ENCODE measurements around the gene TBC1D22A.

TBC1D22A gene

GRCh38 chr22:46801826-46802607 is 39.6 kb downstream of the TBC1D22A start:
- TF ChIP-seq, protein P1, sequence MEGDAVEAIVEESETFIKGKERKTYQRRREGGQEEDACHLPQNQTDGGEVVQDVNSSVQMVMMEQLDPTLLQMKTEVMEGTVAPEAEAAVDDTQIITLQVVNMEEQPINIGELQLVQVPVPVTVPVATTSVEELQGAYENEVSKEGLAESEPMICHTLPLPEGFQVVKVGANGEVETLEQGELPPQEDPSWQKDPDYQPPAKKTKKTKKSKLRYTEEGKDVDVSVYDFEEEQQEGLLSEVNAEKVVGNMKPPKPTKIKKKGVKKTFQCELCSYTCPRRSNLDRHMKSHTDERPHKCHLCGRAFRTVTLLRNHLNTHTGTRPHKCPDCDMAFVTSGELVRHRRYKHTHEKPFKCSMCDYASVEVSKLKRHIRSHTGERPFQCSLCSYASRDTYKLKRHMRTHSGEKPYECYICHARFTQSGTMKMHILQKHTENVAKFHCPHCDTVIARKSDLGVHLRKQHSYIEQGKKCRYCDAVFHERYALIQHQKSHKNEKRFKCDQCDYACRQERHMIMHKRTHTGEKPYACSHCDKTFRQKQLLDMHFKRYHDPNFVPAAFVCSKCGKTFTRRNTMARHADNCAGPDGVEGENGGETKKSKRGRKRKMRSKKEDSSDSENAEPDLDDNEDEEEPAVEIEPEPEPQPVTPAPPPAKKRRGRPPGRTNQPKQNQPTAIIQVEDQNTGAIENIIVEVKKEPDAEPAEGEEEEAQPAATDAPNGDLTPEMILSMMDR (IDR thresholded peaks at IDR 0.05; ENCODE audit: low read depth, low read length): no peak
- DNase-seq (ENCODE audit: low read depth in 2 of 2): no peak
- H3K4me3 ChIP-seq (replicated peaks in 1 of 2; ENCODE audit: low read depth in 2 of 2, low read length in 2 of 2): no peak overlapping the region

- DNase-seq (ENCODE audit: low read depth in 2 of 2): no peak
- no peak overlapping the region for H3K4me3 ChIP-seq (replicated peaks in 1 of 2; ENCODE audit: low read depth in 2 of 2, low read length in 2 of 2)
- TF ChIP-seq, protein P1 (IDR thresholded peaks at IDR 0.05; ENCODE audit: low read depth, low read length): no peak
Measured at GRCh38 chr22:46802608-46803027, 40.2 kb downstream of the TBC1D22A start.

- TF ChIP-seq, protein P1 (IDR thresholded peaks at IDR 0.05; ENCODE audit: low read depth, low read length): peak; percentile 91
- H3K4me3 ChIP-seq (replicated peaks in 1 of 2; ENCODE audit: low read depth in 2 of 2, low read length in 2 of 2): no peak overlapping the region
- peak; percentile 32 to 36 for DNase-seq (ENCODE audit: low read depth in 2 of 2)
Measured at GRCh38 chr22:46803031-46803880, 40.8 kb downstream of the TBC1D22A start.

- H3K4me3 ChIP-seq (replicated peaks in 1 of 2; ENCODE audit: low read depth in 2 of 2, low read length in 2 of 2): no peak overlapping the region
- no peak for DNase-seq (ENCODE audit: low read depth in 2 of 2)
- TF ChIP-seq, protein P1 (IDR thresholded peaks at IDR 0.05; ENCODE audit: low read depth, low read length): no peak
Measured at GRCh38 chr22:46803936-46804335, 41.5 kb downstream of the TBC1D22A start.

DNA sequence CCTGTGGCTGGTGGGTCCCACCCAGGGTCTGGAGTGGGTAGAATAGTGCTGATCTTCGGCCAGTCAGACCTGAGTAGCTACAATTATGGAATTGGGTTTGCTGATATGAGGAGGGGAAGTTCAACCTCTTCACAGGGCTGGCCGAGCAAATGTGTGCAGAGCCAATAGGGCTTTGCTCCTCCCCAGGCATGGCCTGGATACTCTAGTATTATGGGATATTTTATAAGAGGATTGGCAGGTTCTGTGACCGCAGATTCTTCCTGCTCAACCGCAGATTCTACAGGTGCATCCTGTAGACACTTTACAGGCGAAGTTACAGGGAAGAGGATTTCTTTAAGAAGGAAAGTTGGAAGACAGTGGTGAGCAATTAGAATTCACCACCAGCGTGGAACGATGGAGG is 44.3 kb downstream of the TBC1D22A start:
- no peak for DNase-seq (ENCODE audit: low read depth in 2 of 2)
- H3K4me3 ChIP-seq (replicated peaks in 1 of 2; ENCODE audit: low read depth in 2 of 2, low read length in 2 of 2): no peak overlapping the region
- TF ChIP-seq, protein P1 (IDR thresholded peaks at IDR 0.05; ENCODE audit: low read depth, low read length): no peak

GRCh38 chr22:46807458-46807857 is 45.0 kb downstream of the TBC1D22A start:
- no peak for DNase-seq (ENCODE audit: low read depth in 2 of 2)
- no peak overlapping the region for H3K4me3 ChIP-seq (replicated peaks in 1 of 2; ENCODE audit: low read depth in 2 of 2, low read length in 2 of 2)
- TF ChIP-seq, protein P1 (IDR thresholded peaks at IDR 0.05; ENCODE audit: low read depth, low read length): no peak
